ENCODE results near the gene TGFB1. TPM values are rescaled to one million over a fixed set of nuclear protein-coding genes. Genes with fewer than 3 reads are reported as not detected.

The TGFB1 gene
- total and polyA plus RNA-seq, 2 of the 13 experiments (the other 11 are each of a cell fraction or from before 2014, with no cell fraction given) = 4.1 to 5.4 TPM

DNA sequence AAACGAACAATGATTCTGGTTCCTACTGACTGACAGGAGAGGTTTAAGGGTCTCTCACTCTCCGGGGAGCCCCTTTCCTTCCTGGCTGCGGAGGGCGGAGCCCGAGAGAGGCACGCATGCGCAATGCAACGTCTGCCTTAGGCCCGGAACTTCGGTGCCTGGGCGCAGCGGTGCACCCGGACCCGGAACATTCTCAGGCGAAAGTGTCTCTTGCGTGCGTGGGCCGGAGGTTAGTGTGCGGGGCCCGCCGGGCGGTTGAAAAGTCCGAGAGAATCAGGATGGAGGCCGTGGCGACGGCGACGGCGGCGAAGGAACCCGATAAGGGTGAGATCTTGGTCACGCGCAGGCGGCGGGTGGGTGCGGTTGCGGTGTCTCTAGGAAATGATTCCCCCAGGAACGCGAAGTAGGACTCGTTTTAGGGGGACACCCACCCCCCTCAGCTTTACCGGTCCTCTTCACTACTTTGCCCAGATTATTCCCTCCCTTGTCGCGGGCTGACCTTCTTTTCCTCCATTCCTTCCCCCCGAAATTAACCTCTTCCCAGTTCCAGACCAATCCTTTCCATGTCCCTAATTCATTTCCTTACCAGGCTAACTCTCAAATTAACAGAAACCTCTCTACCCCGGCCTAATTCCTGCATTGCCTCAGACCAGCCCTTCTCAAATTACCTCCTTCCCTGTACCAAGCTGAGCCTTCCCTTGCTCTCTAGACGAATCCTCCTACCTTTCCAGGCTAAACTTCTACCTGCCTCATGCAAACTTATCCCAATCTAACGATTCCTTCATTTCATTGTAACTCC, 43.5 kb downstream of the TGFB1 start, which contains the start of gene CCDC97 (continued):
- TF ChIP-seq RFX3 (CRISPR knock-in tag; IDR thresholded peaks at IDR 0.05) (no peak), ZNF781 (CRISPR knock-in tag; IDR thresholded peaks at IDR 0.05; ENCODE audit: borderline replicate concordance, not compliant biosample characterization) (peak; percentile 84), SRY (CRISPR knock-in tag; IDR thresholded peaks at IDR 0.05) (peak; percentile 78; the same call in 1 of the 2 replicates), ZC3H13 (CRISPR knock-in tag; IDR thresholded peaks at IDR 0.05) (peak; percentile 40; the same call in 1 of the 2 replicates), GATA4 (IDR thresholded peaks at IDR 0.05; ENCODE audit: borderline replicate concordance, low read depth) (peak; percentile 14; the same call in 1 of the 2 replicates), AGO1 (IDR thresholded peaks at IDR 0.05; ENCODE audit: low read depth, low read length, poor library complexity, severe bottlenecking) (peak; percentile 94), ZNF567 (CRISPR knock-in tag; IDR thresholded peaks at IDR 0.05; ENCODE audit: borderline replicate concordance) (no peak; the same call in 1 of the 2 replicates), CHCHD3 (CRISPR knock-in tag; IDR thresholded peaks at IDR 0.05) (no peak), RNF2 (conservative IDR thresholded peaks at IDR 0.05; ENCODE audit: low read depth) (0 out of 2 replicates have a peak, but pooled peaks have one; percentile 44), ZNF703 (CRISPR knock-in tag; IDR thresholded peaks at IDR 0.05; ENCODE audit: borderline replicate concordance) (no peak), FOXJ3 (CRISPR knock-in tag; IDR thresholded peaks at IDR 0.05; ENCODE audit: borderline replicate concordance) (peak; percentile 59; the same call in 1 of the 2 replicates), SRF (IDR thresholded peaks at IDR 0.05; ENCODE audit: low read depth, low read length) (0 out of 2 replicates have a peak, but pooled peaks have one; percentile 28), ZBTB26 (CRISPR knock-in tag; IDR thresholded peaks at IDR 0.05; ENCODE audit: borderline replicate concordance) (peak; percentile 63; the same call in 1 of the 2 replicates), MAFG (CRISPR knock-in tag; IDR thresholded peaks at IDR 0.05) (no peak), SP2 (CRISPR knock-in tag; IDR thresholded peaks at IDR 0.05) (no peak; the same call in 1 of the 2 replicates), ZSCAN31 (CRISPR knock-in tag; IDR thresholded peaks at IDR 0.05; ENCODE audit: low read depth) (peak; percentile 93; the same call in 1 of the 2 replicates), SALL1 (CRISPR knock-in tag; IDR thresholded peaks at IDR 0.05) (peak; percentile 78), U2AF1 (optimal IDR thresholded peaks at IDR 0.05; ENCODE audit: low read depth, low read length) (peak; percentile 88), ATF1 (CRISPR knock-in tag; IDR thresholded peaks at IDR 0.05) (0 out of 2 replicates have a peak, but pooled peaks have one; percentile 15), EZH2 (conservative IDR thresholded peaks at IDR 0.05; ENCODE audit: low read depth, low read length) (no peak), ZNF597 (CRISPR knock-in tag; IDR thresholded peaks at IDR 0.05) (no peak), SALL2 (CRISPR knock-in tag; IDR thresholded peaks at IDR 0.05) (peak; percentile 90), ZMYM2 (CRISPR knock-in tag; IDR thresholded peaks at IDR 0.05) (no peak)
- TF ChIP-seq, protein P1, sequence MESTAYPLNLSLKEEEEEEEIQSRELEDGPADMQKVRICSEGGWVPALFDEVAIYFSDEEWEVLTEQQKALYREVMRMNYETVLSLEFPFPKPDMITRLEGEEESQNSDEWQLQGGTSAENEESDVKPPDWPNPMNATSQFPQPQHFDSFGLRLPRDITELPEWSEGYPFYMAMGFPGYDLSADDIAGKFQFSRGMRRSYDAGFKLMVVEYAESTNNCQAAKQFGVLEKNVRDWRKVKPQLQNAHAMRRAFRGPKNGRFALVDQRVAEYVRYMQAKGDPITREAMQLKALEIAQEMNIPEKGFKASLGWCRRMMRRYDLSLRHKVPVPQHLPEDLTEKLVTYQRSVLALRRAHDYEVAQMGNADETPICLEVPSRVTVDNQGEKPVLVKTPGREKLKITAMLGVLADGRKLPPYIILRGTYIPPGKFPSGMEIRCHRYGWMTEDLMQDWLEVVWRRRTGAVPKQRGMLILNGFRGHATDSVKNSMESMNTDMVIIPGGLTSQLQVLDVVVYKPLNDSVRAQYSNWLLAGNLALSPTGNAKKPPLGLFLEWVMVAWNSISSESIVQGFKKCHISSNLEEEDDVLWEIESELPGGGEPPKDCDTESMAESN (CRISPR knock-in tag; conservative IDR thresholded peaks at IDR 0.05) = peak; percentile 76

All from HepG2 (cell line).